Right lobe of liver (tissue), 6 donors: ENCODE measurements around the gene MATN4. TPM values are rescaled to one million over a fixed set of nuclear protein-coding genes. Genes with fewer than 3 reads are reported as not detected.

Experiments used
- ATAC-seq, 4 donors: fragments of 200-7000 bp; cut with Tn5 transposase; one replicate each; pipeline ENCODE4 v1.9.1; 2020; ENCODE audit warnings: mild to moderate bottlenecking in 4 of 4, moderate library complexity in 4 of 4
- DNase-seq, 3 donors: peaks; one replicate each; pipeline ENCODE4 v3.0.0-alpha.2; 2020
- H3K27ac ChIP-seq, 3 donors: fragments of 200-600 bp; one replicate each; pipeline ENCODE4 v1.8.0; 2022
- H3K27me3 ChIP-seq, 2 donors: fragments of 200-600 bp; one replicate each; pipeline ENCODE4 v1.8.0; 2022
- H3K36me3 ChIP-seq, 4 donors: fragments of 200-600 bp; sonication (generic) in 1 of 4; one replicate each; pipeline versions ENCODE4 v1.5.1 to v1.8.0; 2017 to 2022; ENCODE audit warnings: control low read depth in 1 of 4
- H3K4me1 ChIP-seq, 4 donors: fragments of 200-600 bp; sonication (generic) in 1 of 4; one replicate each; pipeline versions ENCODE4 v1.5.1 to v1.8.0; 2017 to 2022; ENCODE audit warnings: control low read depth in 1 of 4
- H3K4me3 ChIP-seq, 3 donors: fragments of 200-600 bp; one replicate each; pipeline ENCODE4 v1.8.0; 2022
- H3K9me3 ChIP-seq, 4 donors: fragments of 200-600 bp; sonication (generic) in 1 of 4; one replicate each; pipeline versions ENCODE4 v1.5.1 to v1.8.0; 2017 to 2022; ENCODE audit warnings: control low read depth in 1 of 4
- POLR2A ChIP-seq: fragments of 450-650 bp; IDR thresholded peaks from one replicate; pipeline ENCODE4 v1.6.1; 2017; ENCODE audit warnings: antibody characterized with exemption, mild to moderate bottlenecking
- WGBS: methylation state at CpG from one replicate; pipeline ENCODE4 v1.1.6; 2018; ENCODE audit warnings: low coverage, low lambda C conversion rate; ENCODE audit not compliant: insufficient coverage; ENCODE audit errors: missing lambda C conversion rate; 5-methylcytosine and 5-hydroxymethylcytosine counted together
- intact Hi-C, 2 donors: fragments of 100-400 bp; cut with DNase I; formaldehyde crosslinking; loops; one replicate each; pipeline versions ENCODE4 v1.11.2 to v1.14.1; 2022
- total RNA-seq, 6 experiments: library from RNA; depleted of rRNA in 2 of 6; stranded (reverse); fragments of >200 nt in 2 of 6; fragmentation: NEBNext Ultra II Directional in 3 of 6; extraction: Animal tissue kit (Norgen Biotek cat#: 25700) in 3 of 6; gene quantifications; one replicate each; pipeline versions ENCODE4 v1.1.0 to v1.2.4, GENCODE V29; 2016 to 2023
- TF ChIP-seq, protein P1 (sequence below), 4 donors: fragments of 200-600 bp in 3 of 4; fragments of 450-650 bp in 1 of 4; IDR thresholded peaks; one replicate each; pipeline versions ENCODE4 v1.5.1 to v1.8.0; 2016 to 2022; ENCODE audit warnings: antibody characterized with exemption in 4 of 4, mild to moderate bottlenecking in 2 of 4
- donor health status: DM: no; HTN: yes; CAD: no.
- donor health status: DM: no; HTN: no; CAD: no.
- donor health status: DM: no; HTN: no; CAD: no.
- donor health status: DM: no; HTN: yes; CAD: no.
- donor health status: DM: no; HTN: yes; CAD: no.

MATN4 gene
- total RNA-seq, 6 experiments from 2014 or later = not detected

DNA sequence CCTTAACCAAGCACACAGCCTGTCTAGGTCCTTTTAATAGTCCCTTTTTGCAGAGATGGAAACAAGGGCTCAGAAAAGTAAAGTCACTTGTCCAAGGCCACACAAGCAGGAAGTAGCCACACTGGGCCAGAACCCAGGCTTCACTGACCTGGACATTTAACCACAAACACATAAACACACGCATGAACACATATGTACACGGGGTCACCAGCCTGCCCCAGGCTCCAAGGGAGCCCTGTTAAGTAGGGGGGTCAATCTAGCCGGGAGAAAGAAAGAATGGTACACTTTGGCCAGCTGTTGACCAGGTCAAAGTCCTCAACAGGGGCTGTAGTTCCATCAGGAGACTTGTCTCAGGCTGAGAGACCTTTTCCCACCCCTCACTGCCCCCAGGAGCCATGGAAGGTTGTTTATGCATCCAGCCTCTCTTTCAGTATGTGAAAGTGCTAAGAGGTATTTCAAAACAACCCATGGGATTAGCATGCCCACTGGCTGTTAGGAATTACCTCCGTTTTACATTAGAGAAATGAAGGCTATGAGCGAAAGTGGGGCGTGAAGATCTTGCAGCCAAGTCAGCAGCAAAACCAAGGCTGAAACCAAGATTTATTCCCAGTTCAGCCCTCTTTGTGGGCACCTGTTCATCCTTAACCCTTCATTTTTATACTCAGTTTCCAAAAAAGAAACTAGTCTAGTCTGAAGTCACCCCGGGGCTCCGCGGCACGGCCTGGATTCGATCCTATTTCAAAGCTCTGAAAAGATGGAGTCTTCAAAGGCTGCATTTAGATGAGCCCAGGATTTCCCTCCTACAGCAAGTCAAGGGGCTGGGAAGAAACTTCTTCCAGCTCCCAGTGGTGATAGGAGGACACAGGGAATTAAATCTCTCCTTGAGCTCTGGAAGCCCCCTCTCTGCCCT lies 30.3 kb upstream of the MATN4 start:
- Histone ChIP-seq H3K36me3 (peaks cover 0 to 35% (median 16%) of the 10 kb centered on the region in 4 donors), H3K9me3 (no peaks in the 10 kb centered on the region), H3K4me1 (peaks cover 0 to 63% (median 32%) of the 10 kb centered on the region in 4 donors), H3K4me3 (peak overlapping the region in 2 of 3 donors; percentile 5 to 35), H3K27me3 (no peaks in the 10 kb centered on the region), H3K27ac (peak overlapping the region; percentile 91 to 99 (median 97))
- TF ChIP-seq, protein P1, sequence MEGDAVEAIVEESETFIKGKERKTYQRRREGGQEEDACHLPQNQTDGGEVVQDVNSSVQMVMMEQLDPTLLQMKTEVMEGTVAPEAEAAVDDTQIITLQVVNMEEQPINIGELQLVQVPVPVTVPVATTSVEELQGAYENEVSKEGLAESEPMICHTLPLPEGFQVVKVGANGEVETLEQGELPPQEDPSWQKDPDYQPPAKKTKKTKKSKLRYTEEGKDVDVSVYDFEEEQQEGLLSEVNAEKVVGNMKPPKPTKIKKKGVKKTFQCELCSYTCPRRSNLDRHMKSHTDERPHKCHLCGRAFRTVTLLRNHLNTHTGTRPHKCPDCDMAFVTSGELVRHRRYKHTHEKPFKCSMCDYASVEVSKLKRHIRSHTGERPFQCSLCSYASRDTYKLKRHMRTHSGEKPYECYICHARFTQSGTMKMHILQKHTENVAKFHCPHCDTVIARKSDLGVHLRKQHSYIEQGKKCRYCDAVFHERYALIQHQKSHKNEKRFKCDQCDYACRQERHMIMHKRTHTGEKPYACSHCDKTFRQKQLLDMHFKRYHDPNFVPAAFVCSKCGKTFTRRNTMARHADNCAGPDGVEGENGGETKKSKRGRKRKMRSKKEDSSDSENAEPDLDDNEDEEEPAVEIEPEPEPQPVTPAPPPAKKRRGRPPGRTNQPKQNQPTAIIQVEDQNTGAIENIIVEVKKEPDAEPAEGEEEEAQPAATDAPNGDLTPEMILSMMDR (IDR thresholded peaks at IDR 0.05) = no peak
- no peak for TF ChIP-seq POLR2A
- 50% methylated on average over 11 of the region's 11 CpGs for WGBS
- ATAC-seq (peak in 1 of 4 donors; percentile 1), DNase-seq (no peak)
- intact Hi-C loops = no loop called here

DNA sequence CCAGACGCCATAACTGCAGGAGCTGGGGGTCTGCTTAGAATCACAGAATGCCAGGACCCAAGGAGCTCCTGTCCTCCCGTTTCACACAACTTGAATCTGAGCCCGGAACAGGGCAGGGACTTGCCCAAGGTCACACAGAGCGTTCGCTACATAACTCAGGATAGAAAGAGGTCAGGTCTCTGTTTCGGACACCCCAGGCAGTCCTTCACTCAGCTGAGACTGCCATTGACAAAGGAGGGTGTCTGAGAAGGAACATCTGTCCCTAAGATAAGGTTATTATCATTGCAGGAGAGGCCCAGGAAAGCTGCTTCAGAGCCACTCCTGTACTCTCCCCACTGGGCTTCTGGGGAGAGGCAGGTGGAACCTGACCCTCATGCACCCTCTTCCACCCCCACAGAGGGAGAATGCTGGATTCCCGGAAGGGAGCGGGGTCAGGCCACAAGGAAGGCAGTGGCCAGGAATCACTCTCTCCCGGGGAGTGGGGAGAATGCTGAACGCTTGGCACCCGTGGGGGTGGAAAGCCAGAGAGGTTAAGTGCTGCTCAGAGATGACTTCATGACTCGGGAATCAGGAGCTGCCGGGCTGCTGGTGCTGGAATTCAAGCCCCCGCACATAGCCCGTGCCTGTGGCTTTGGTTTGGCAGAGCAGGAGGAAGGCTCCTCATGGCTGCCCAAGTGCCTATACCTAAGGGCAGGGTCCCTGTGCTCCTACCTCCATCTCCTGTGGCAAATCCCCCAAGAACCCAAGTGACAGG lies 29.4 kb upstream of the MATN4 start:
- intact Hi-C loops = no loop called here
- Histone ChIP-seq H3K4me1 (peaks cover 0 to 63% (median 32%) of the 10 kb centered on the region in 4 donors), H3K9me3 (no peaks in the 10 kb centered on the region), H3K36me3 (peaks cover 0 to 43% (median 22%) of the 10 kb centered on the region in 4 donors), H3K27me3 (no peaks in the 10 kb centered on the region), H3K4me3 (peak overlapping the region in 2 of 3 donors; percentile 5 to 35), H3K27ac (peak overlapping the region; percentile 91 to 99 (median 97))
- WGBS = 11% methylated on average over 9 of the region's 15 CpGs
- peak; percentile 60 to 76 (median 65) for DNase-seq
- ATAC-seq = peak; percentile 9 to 45 (median 12)
- peak; percentile 37 for TF ChIP-seq POLR2A
- TF ChIP-seq, protein P1 (IDR thresholded peaks at IDR 0.05) = no peak

DNA sequence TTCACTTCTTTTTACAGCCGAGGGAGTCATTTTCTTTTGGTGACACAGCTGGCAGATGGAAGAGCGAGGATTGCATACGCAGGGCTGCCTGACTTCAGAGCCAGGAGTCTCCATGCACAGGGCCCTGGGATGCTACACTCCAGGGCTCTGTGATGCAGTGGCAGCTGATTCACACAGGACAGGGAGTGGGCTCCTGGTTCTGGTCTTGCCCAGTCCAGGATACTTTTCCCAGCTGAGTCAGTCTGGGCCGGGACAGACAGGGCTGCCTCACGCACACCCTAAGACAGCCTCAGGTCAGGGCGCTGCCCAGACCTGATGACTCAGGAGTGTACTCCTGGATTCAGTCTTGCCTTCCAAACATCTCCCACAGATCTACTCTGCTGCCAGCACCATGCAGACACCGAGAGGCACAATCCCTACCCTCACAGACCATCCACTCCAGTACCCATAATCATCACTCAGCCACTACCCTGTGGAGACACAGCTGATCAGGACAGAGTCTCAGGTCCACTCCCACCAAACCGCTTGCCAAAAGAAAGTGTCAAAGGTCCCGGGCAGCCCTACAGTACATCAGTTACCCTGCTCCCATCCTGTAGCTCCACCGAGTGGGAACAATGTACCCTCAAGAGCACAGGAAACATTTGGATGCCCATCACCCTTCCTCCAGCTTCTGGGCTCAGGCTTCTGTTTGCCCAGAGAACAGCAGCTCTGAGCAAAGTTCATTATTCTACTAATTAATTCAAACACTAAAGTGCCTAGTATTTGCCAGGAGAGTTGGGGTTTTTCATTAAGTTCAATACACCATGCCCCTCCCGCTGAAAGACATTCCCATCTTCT lies 28.6 kb upstream of the MATN4 start:
- Histone ChIP-seq H3K27me3 (no peaks in the 10 kb centered on the region), H3K36me3 (peaks cover 0 to 51% (median 27%) of the 10 kb centered on the region in 4 donors), H3K4me3 (peak overlapping the region in 2 of 3 donors; percentile 5 to 35), H3K9me3 (no peaks in the 10 kb centered on the region), H3K4me1 (peaks cover 0 to 58% (median 32%) of the 10 kb centered on the region in 4 donors), H3K27ac (peak overlapping the region; percentile 91 to 99 (median 97))
- TF ChIP-seq, protein P1 (IDR thresholded peaks at IDR 0.05) = no peak
- TF ChIP-seq POLR2A = no peak
- ATAC-seq (peak; percentile 16 to 65 (median 48)), DNase-seq (peak in 2 of 3 donors; percentile 78 to 82)
- 29% methylated on average over 4 of the region's 11 CpGs for WGBS
- intact Hi-C loops = no loop called here

DNA sequence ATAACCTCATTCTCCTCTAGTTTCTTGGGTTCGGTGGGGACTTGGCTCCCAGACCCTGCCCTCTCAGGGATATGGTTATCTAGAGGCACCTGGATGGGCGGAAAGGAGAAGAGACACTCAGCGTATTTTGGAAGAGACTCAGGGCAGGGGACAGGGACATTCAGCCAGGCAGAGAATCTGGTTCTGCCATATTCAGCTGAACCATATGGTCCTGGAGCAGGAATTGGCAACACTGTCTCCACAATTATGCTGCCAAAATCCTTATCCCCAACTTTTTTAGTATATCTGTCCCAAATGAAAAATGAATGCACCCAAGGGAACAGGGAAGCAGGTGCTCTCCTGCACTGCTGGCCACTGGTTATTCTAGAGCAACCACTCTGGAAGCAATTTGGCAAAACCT lies 22.4 kb upstream of the MATN4 start:
- TF ChIP-seq, protein P1 (IDR thresholded peaks at IDR 0.05) = no peak
- TF ChIP-seq POLR2A = no peak
- Histone ChIP-seq H3K4me3 (no peak overlapping the region), H3K4me1 (peaks cover 0 to 5% (median 0%) of the 10 kb centered on the region in 4 donors), H3K27me3 (no peaks in the 10 kb centered on the region), H3K27ac (no peak overlapping the region), H3K36me3 (peaks cover 7 to 98% (median 56%) of the 10 kb centered on the region in 4 donors), H3K9me3 (no peaks in the 10 kb centered on the region)
- DNase-seq = no peak
- intact Hi-C loops = no loop called here
- no peak for ATAC-seq
- WGBS = 40% methylated on average over 1 of the region's 3 CpGs
